ENCODE results near the gene HIBADH. TPM values are rescaled to one million over a fixed set of nuclear protein-coding genes. Genes with fewer than 3 reads are reported as not detected.

The HIBADH gene
- polyA plus RNA-seq, 1 donor (not counting 4 experiments of a cell fraction or from before 2014, with no cell fraction given) = 42.6 TPM

- dilution Hi-C loops (cut with MboI; ENCODE audit: extremely low pct_ligation_motif_present, low sequenced_read_pairs) = no loop called here
- TF ChIP-seq CTCF (optimal IDR thresholded peaks at IDR 0.05 in 1 of 3, IDR thresholded peaks at IDR 0.05 in 1 of 3, conservative IDR thresholded peaks at IDR 0.05 in 1 of 3; ENCODE audit: extremely low read depth in 1 of 3, insufficient read depth in 2 of 3, low read length in 3 of 3) (no peak), EZH2 (IDR thresholded peaks at IDR 0.05; ENCODE audit: low read length) (no peak)
These were observed 48.6 kb downstream of the HIBADH start for GRCh38 chr7:27614095-27614494.

GRCh38 chr7:27611059-27611458, 51.6 kb downstream of the HIBADH start:
- Histone ChIP-seq H3K36me3 (ENCODE audit: control insufficient read depth in 2 of 2, extremely low read depth in 1 of 2, insufficient read depth in 2 of 2, low read length in 2 of 2) (no peaks in the 10 kb centered on the region), H2AFZ (ENCODE audit: control insufficient read depth, low read length) (no peak overlapping the region), H3K9me1 (ENCODE audit: control insufficient read depth, extremely low read depth, insufficient read depth, low read length) (no peaks in the 10 kb centered on the region), H3K27me3 (ENCODE audit: control insufficient read depth, extremely low read depth, insufficient read depth, low read length) (no peaks in the 10 kb centered on the region), H3K4me3 (ENCODE audit: control insufficient read depth in 2 of 3, extremely low read depth in 1 of 3, insufficient read depth in 2 of 3, low read depth in 1 of 3, low read length in 3 of 3) (no peak overlapping the region), H3K4me1 (ENCODE audit: control insufficient read depth, extremely low read depth, insufficient read depth, low read length) (peaks cover 20% of the 10 kb centered on the region), H3K9me3 (ENCODE audit: control insufficient read depth, low read depth, low read length) (no peaks in the 10 kb centered on the region), H4K20me1 (ENCODE audit: control insufficient read depth, extremely low read depth, insufficient read depth, low read length) (no peaks in the 10 kb centered on the region), H3K9ac (ENCODE audit: control insufficient read depth, extremely low read depth, insufficient read depth, low read length) (no peak overlapping the region), H3K27ac (ENCODE audit: control insufficient read depth, insufficient read depth, low read length) (no peak overlapping the region), H3K79me2 (ENCODE audit: control insufficient read depth, insufficient read depth, low read length) (no peaks in the 10 kb centered on the region), H3K4me2 (ENCODE audit: control insufficient read depth, extremely low read depth, insufficient read depth, low read depth, low read length) (no peak overlapping the region)
- DNase-seq (ENCODE audit: low read depth, low spot score) = no peak
- dilution Hi-C loops (cut with MboI; ENCODE audit: extremely low pct_ligation_motif_present, low sequenced_read_pairs) = no loop called here
- no peak for TF ChIP-seq CTCF (optimal IDR thresholded peaks at IDR 0.05 in 1 of 3, IDR thresholded peaks at IDR 0.05 in 1 of 3, conservative IDR thresholded peaks at IDR 0.05 in 1 of 3; ENCODE audit: extremely low read depth in 1 of 3, insufficient read depth in 2 of 3, low read length in 3 of 3)
- no peak for TF ChIP-seq EZH2 (IDR thresholded peaks at IDR 0.05; ENCODE audit: low read length)
- FAIRE-seq = no peak

More at GRCh38 chr7:27614095-27614494, 48.6 kb downstream of the HIBADH start:
- DNase-seq (ENCODE audit: low read depth, low spot score) = no peak
- Histone ChIP-seq H3K27ac (ENCODE audit: control insufficient read depth, insufficient read depth, low read length) (no peak overlapping the region), H3K9ac (ENCODE audit: control insufficient read depth, extremely low read depth, insufficient read depth, low read length) (no peak overlapping the region), H3K27me3 (ENCODE audit: control insufficient read depth, extremely low read depth, insufficient read depth, low read length) (no peaks in the 10 kb centered on the region), H3K79me2 (ENCODE audit: control insufficient read depth, insufficient read depth, low read length) (peaks cover 2% of the 10 kb centered on the region), H3K36me3 (ENCODE audit: control insufficient read depth in 2 of 2, extremely low read depth in 1 of 2, insufficient read depth in 2 of 2, low read length in 2 of 2) (no peaks in the 10 kb centered on the region), H3K4me3 (ENCODE audit: control insufficient read depth in 2 of 3, extremely low read depth in 1 of 3, insufficient read depth in 2 of 3, low read depth in 1 of 3, low read length in 3 of 3) (no peak overlapping the region), H3K9me1 (ENCODE audit: control insufficient read depth, extremely low read depth, insufficient read depth, low read length) (no peaks in the 10 kb centered on the region), H3K9me3 (ENCODE audit: control insufficient read depth, low read depth, low read length) (no peaks in the 10 kb centered on the region), H2AFZ (ENCODE audit: control insufficient read depth, low read length) (no peak overlapping the region), H3K4me1 (ENCODE audit: control insufficient read depth, extremely low read depth, insufficient read depth, low read length) (peaks cover 13% of the 10 kb centered on the region), H4K20me1 (ENCODE audit: control insufficient read depth, extremely low read depth, insufficient read depth, low read length) (no peaks in the 10 kb centered on the region), H3K4me2 (ENCODE audit: control insufficient read depth, extremely low read depth, insufficient read depth, low read depth, low read length) (no peak overlapping the region)
- FAIRE-seq = no peak
